Jurkat, Clone E6-1 (cell line): ENCODE measurements around the gene PCDHGC4.

ENCODE experiments used
- DNase-seq: peaks from one replicate; pipeline ENCODE4 v3.0.0-alpha.2; 2011; ENCODE audit warnings: low read depth, low spot score
- H3K4me3 ChIP-seq: 2 replicates; pipeline ENCODE4 v1.5.1; 2011; ENCODE audit warnings: mild to moderate bottlenecking, low read length, control low read depth, moderate library complexity

Gene PCDHGC4

DNA sequence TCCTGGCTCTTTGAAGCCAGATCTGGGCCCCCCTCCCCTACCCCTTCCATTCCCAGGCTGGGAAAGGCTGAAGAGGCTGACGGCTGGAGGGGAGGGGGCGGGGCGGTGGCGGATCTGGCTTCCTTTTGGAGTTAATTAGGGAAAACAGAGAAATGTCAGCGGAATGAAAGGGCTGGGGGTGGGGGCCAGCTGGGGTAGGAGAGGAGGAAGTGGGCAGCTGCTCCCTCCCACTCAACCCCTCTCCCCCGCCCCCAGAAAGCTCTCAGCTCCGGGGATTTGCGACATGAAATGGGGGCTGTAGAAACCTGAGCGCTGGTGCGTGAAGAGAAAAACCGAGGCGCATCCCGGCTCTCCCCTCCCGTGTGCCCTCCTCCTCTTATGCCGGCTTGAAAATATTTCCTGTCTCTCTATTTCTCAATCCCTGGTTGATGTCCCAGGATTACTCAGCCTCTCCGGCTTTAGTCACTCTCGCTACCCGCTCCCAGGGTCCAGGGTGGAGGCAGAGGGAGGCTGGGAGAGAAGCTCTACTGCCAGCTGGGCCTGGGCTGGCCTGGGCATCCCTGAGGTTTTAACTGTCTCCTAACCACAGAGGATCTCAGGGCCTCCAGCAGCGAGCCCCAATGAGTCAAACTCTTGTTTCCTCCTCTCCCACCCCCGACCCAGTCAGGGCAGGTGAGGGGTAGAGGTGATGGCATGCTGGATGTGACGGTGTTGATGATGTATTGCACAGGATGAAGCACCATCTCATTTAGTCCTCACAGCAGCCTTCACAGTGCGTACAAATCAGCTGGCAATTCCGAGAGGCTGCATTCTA, 24.2 kb downstream of the PCDHGC4 start:
- no peak overlapping the region for H3K4me3 ChIP-seq
- DNase-seq: no peak

DNA sequence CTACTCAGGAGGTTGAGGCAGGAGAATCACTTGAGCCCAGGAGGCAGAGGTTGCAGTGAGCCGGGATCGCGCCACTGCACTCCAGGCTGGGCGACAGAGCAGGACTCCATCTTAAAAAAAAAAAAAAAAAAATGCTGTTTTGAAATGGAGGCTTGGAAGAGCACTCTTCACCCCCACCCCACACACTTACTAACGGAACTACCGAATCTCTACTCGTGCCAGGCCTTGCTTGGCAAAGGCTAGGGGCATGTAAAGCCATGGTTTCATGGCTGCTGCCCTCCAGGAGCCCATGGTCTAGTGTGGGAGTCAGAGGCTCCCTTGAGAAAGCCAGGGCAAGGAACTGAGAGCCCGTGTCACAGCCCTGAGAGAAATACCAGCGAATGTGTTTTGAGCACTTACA, 25.3 kb downstream of the PCDHGC4 start:
- H3K4me3 ChIP-seq: no peak overlapping the region
- DNase-seq: no peak

DNA sequence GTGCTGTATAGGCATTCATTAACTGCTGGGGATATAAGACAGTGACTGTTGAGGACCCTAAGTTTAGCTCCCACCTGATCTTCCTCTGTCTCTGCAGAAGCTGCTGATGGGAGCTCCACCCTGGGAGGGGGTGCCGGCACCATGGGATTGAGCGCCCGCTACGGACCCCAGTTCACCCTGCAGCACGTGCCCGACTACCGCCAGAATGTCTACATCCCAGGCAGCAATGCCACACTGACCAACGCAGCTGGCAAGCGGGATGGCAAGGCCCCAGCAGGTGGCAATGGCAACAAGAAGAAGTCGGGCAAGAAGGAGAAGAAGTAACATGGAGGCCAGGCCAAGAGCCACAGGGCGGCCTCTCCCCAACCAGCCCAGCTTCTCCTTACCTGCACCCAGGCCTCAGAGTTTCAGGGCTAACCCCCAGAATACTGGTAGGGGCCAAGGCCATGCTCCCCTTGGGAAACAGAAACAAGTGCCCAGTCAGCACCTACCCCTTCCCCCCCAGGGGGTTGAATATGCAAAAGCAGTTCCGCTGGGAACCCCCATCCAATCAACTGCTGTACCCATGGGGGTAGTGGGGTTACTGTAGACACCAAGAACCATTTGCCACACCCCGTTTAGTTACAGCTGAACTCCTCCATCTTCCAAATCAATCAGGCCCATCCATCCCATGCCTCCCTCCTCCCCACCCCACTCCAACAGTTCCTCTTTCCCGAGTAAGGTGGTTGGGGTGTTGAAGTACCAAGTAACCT, 26.2 kb downstream of the PCDHGC4 start:
- no peak for DNase-seq
- no peak overlapping the region for H3K4me3 ChIP-seq

DNA sequence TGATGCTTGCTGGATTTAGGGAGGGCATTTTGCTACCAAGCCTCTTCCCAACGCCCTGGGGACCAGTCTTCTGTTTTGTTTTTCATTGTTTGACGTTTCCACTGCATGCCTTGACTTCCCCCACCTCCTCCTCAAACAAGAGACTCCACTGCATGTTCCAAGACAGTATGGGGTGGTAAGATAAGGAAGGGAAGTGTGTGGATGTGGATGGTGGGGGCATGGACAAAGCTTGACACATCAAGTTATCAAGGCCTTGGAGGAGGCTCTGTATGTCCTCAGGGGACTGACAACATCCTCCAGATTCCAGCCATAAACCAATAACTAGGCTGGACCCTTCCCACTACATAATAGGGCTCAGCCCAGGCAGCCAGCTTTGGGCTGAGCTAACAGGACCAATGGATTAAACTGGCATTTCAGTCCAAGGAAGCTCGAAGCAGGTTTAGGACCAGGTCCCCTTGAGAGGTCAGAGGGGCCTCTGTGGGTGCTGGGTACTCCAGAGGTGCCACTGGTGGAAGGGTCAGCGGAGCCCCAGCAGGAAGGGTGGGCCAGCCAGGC, 27.0 kb downstream of the PCDHGC4 start:
- DNase-seq: no peak
- no peak overlapping the region for H3K4me3 ChIP-seq

DNA sequence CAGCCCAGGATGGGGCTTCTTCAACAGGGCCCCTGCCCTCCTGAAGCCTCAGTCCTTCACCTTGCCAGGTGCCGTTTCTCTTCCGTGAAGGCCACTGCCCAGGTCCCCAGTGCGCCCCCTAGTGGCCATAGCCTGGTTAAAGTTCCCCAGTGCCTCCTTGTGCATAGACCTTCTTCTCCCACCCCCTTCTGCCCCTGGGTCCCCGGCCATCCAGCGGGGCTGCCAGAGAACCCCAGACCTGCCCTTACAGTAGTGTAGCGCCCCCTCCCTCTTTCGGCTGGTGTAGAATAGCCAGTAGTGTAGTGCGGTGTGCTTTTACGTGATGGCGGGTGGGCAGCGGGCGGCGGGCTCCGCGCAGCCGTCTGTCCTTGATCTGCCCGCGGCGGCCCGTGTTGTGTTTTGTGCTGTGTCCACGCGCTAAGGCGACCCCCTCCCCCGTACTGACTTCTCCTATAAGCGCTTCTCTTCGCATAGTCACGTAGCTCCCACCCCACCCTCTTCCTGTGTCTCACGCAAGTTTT, 27.6 kb downstream of the PCDHGC4 start:
- DNase-seq: peak; percentile 48
- no peak overlapping the region for H3K4me3 ChIP-seq

DNA sequence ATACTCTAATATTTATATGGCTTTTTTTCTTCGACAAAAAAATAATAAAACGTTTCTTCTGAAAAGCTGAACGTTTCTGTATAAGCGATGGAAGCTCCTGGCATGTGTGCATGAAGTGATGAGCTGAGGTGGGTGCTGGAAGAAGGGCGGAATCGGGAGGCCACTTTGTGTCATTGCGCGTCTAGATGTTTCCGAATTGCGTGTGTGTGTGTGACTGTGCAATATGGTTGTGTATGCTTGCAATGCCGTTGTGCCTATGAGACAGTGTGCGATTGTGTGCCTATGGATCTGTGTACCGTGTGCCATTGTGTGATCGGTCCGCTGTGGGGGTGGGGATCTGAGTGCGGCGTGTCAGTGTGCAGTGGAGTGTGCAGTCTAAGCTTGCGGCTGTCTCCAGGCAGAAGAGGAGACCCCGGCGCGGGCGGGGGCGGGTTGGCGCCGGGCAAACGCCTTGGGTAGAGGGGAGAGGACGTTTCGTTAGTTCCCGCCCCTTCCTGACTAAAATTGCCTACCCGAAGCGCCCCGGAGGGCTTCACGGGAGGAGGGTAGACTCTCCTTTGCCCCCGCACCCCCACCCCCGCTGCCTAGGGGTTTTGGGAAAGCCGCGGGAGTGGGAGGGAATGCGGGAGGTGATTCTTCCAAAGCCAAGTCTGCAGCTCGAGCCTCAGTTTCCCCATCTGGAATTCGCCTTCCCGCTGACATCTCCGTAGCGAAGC, 28.2 kb downstream of the PCDHGC4 start:
- no peak overlapping the region for H3K4me3 ChIP-seq
- no peak for DNase-seq

DNA sequence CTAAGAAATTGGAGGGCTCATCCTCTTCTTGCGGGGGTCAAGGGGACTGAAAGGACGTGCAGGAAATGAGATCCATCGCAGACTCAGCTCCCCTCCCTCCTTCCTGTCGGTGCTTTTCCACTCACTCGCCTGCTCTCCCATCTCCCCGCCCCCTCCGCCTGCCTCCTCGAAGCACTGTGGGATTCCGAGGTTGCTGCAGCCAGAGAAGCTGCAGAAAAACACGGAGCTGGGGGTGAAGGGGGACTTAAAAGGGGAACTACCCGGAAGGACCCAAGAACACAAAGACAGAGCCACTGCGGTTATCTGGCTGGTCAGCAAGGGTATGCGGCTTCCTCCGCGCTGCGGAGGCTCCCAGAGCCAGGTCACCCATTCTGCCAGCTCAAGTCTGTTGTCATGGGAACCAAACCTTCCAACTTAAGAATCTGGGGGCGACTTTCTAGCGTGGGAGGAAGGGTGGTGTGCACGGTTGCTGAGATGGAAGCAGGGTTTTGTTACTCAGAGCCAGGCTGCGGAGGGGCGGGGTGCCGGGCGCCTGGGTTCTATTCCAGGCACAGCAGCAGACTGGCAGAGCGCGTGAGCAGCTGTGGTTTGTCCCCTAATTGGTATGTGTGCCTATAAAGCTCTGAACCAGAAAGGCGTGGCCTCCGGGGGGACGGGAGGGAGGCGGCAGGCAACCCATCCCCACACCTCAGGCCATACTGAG, 28.9 kb downstream of the PCDHGC4 start:
- DNase-seq: no peak
- H3K4me3 ChIP-seq: no peak overlapping the region

DNA sequence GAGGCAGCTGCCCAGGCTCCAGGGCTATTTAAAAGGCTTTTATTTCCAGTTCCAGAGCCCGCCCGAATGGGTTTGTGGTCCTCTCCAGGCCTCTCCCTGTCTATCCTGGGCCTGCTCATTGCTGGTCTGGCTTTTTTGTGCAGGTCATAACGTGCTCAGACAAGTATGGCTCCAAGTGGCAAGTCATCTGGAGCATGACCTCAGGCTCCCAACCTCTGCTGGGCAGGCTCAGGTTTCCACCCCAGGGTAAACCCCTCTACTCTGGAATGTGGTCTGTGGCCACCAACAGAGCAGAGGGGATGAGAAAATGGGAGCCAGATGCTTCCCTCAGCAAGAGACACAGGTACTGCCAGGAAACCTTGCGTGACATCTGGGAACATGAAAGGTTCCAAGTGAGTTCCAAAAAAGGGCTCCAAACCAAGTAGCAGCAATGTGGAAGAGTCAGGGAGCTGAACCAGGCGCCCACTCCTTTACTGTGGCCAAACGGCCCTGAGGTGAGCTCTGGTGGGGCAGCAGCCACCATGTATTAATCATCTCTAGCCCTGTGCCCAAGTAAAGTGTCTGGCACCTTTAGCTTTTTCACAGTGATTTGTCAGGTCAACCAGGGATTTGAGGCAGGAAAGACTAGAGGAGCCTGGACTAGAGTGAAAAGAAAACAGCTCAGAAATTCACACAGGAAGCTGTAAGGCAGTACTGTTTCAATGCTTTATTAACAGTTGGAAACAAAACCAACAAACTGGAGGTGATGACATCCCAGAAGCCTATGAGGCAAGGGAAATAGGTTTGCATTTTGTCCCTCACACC, 29.7 kb downstream of the PCDHGC4 start:
- H3K4me3 ChIP-seq: no peak overlapping the region
- no peak for DNase-seq

DNA sequence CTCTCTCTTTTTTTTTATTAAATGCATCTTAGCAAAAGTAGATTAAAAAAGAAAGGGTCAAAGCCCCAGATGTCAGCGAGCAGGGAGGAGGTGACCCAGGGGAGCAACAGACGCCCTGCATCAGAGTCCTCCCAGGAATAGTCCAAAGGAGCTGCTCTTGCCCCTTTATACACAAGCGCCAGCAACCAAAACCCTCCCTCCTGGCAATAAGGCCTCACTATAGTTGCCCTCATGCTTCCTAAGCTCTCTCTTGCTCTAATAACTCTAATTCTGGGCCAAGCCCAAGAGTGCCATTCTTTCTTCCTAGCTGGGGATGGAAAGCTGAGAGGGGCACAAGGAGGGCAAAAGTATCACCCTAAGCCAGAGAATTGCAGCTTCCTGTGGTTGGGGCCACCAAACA, 30.3 kb downstream of the PCDHGC4 start:
- DNase-seq: no peak
- H3K4me3 ChIP-seq: no peak overlapping the region

DNA sequence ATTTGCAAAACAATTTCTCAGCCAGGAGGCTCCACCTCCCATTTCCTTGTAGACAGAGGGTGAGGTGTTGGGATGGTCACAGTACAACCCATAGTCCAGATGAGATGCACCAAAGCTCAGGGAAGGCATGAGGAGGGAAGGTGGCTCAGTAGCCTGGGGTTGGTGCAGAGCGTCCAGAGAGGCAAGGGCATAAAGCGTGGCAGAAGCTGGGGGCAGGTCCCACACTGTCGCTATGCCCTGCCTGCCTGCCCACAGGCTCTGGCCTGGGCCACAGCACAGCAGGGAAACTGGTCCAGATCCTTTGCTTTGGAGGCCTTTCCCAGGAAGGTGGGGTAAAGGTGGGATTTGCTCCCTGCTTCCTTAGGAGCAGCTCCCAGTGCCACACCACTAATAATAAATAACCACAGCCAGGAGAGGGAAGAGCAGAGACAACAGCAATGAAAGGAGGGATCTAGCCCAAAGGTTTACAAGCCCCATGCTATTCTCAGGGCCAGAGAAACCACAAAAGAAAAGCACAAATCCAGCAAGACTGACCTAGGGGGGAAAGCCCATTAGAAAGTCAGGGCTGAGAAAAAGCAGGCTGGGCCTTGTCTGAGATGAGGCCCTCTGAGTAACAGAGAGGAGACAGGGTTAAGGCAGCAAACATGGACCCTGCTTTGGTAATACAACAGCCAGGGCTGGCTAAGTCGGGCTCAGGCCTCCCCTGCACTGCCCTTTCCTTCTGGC, 31.3 kb downstream of the PCDHGC4 start:
- no peak overlapping the region for H3K4me3 ChIP-seq
- DNase-seq: no peak

DNA sequence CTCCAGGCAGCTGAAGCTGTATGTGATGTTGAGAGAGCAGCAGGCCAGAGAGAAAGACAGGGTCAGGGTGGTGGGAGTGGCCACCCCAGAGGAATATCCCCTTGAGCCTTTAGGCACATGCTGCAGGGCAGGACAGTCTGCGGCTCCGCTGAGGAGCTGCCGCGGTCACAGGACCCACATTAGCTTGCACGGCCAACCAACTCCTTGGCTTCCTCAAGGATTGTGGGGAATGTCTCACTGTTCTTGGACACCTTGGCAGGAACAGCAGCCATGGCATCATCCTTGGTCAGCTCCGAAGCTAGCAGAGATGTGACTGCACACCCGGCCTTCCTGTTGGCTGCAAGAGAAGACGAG, 31.8 kb downstream of the PCDHGC4 start:
- H3K4me3 ChIP-seq: no peak overlapping the region

DNA sequence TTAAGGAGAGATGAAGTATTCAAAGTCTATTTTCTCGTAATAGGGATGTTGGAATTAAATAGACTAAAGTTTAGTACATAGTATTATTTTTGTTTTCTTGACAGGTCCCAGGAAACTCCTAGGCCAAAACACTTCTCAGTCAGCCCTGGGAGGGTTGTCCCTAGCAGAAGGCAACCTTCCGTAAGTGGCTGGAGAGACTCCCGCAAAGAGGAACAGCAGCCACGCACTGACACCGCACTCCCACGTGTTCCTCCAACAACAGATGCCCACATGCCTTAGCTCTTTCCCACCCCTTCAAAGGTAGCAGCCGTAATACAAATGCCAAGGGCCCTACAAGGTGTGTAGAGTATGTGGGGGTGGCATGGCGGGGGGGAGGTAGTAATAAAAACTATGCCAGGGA, 32.5 kb downstream of the PCDHGC4 start:
- no peak for DNase-seq
- no peak overlapping the region for H3K4me3 ChIP-seq

More for the DNA sequence above, 31.8 kb downstream of the PCDHGC4 start:
- no peak for DNase-seq

DNA sequence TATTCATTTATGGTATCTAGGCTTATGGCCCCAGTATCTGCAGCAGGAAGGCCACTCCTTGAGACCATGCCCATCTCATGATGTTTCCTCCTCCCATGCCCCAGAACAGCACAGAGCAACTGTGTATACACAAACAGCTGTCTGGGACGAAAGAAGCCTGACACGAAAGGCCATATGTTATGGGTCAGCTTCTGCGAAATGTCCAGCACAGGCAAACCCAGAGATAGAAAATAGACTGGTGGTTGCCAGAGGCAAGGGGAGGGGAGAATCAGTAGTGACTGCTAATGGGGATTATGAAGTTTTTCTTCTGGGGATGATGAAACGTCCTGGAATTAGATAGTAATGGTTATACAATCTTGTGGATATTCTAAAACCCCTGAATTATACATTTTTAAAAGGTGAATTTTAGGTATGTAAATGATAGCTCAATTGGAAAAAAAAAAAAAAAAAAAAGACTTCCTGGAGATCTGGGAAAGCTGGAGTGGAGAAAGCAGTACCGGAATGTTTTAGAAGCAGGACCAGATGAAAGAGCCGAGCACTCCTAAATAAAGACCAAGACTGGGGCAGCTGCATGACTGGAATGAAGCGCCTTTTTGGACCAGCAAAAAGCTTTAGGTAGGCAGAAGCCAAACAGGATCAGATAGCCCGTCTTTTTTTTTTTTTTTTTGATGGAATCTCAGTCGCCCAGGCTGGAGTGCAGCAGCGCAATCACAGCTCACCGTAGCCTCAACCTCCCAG, 33.2 kb downstream of the PCDHGC4 start:
- no peak for DNase-seq
- H3K4me3 ChIP-seq: no peak overlapping the region

DNA sequence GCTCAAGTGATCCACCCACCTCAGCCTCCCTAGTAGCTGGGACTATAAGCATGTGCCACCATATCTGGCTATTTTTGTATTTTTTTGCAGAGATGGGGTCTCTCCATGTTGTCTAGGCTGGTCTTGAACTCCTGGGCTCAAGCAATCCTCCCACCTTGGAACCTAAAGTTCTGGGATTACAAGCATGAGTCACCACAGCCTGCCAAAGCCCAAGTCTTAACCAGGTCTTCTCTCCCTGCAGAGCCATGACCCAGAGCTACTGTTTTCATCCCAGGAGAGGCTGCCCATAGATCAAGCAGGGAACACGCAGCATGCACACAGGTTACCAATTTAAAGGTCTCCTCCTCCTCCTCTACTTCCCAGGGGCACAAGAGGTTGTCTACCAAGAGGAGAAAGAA, 33.8 kb downstream of the PCDHGC4 start:
- no peak overlapping the region for H3K4me3 ChIP-seq
- no peak for DNase-seq

DNA sequence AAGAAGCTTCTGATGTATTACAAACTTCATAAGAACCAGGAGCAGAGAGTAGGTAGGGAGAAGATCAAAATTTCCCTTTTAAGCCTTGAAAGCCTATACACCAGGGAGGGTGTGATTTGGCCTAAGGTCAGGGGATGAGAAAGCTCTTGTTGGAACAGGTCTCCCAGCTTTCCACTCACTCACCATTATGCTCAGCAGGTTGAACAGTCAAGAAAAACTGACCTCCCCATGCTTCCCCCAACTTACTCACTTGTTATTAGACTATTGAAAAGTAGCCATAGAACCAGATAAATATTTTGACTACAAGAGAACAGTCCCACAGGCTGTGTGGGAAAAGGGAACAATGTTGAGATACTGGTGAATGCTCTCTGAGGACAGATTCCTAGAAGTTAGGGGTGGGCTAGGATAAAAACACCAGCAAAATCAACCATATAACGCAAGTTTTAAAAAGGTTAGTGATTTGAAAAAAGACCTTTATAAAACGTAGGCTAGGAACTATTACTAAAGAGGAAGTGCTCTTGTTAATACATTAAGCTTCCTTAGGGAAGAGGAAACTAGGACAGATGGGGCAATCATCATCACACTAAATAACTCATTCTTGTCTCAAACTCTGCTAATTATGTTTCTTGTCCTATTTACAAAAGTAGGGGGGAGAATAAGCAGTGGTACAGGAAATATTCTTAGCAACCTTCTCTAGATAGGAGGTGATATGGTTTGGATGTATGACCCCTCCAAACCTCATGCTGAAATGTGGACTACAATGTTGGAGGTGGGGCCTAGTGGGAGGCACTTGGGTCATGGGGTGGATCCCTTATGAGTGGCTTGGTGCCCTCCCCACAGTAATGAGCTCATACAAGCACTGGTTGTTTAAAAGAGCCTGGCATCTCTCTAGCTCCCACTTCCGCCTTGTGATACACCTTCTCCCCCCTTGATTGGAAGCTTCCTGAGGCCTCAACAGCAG, 35.1 kb downstream of the PCDHGC4 start:
- H3K4me3 ChIP-seq: no peak overlapping the region
- no peak for DNase-seq

DNA sequence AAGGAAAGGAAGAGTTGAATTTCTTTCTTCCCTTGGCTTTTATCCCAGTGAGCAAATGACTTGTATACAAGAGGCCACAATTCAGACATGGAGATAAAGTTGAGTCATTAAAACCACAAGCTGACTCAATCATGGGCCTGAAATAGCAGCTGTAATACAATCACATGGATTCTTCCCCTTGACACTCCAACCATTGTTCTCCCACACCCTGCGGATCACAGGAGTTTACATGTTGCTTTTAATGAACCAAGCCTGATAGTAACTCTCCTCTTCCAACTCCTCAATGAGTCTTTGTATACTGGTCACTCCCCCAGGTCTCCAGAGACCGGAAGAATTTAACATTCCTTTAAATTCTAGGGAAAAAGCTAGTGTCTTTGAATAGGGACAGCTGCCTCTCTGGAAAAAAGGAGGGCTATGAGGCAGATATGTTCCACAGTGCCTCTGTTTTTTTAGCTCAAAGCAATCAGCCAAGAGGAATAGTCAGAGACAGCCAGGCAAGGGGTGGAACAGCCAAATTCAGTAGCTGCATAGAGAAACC, 36.5 kb downstream of the PCDHGC4 start:
- H3K4me3 ChIP-seq: no peak overlapping the region
- DNase-seq: no peak
